IMR-90 (cell line): ENCODE data around the gene SPATA16. TPM values are rescaled to one million over a fixed set of nuclear protein-coding genes. Genes with fewer than 3 reads are reported as not detected.

ENCODE experiments used
- ATAC-seq: fragments of 200-7000 bp; cut with Tn5 transposase; 2 replicates; pipeline ENCODE4 v1.9.1; 2020; ENCODE audit warnings: low read depth, mild to moderate bottlenecking, moderate library complexity
- BruUV-seq: library from RNA; stranded (reverse); fragments of 400-500 nt; replicated peaks from 2 replicates; lab custom pipeline; 2021; lab: Mats Ljungman, UMichigan
- CTCF ChIA-PET: fragments of 300-600 bp; formaldehyde crosslinking; extraction: SDS; loops from one replicate; lab custom pipeline; 2021; ENCODE audit warnings: antibody characterized with exemption; lab: Yijun Ruan, JAX
- POLR2A ChIA-PET: fragments of 300-600 bp; sonication (Branson Sonifier 250); formaldehyde crosslinking; loops from one replicate; lab custom pipeline; 2022; ENCODE audit warnings: antibody characterized with exemption; ENCODE audit not compliant: unreplicated experiment; lab: Charles Lee
- DNase-seq: peaks from one replicate; pipeline ENCODE4 v3.0.0; 2013
- H2AFZ ChIP-seq: replicated peaks from 2 replicates; pipeline ENCODE3; 2013; ENCODE audit warnings: low read length, mild to moderate bottlenecking; ENCODE audit not compliant: poor library complexity
- H2AK5ac ChIP-seq: 2 replicates; pipeline ENCODE4 v1.6.1; 2013; ENCODE audit warnings: low read depth, low read length, inconsistent platforms
- H2AK9ac ChIP-seq: replicated peaks from 2 replicates; pipeline ENCODE3; 2013; ENCODE audit warnings: mild to moderate bottlenecking, low read depth, low read length, moderate library complexity; ENCODE audit not compliant: poor library complexity
- H2BK120ac ChIP-seq: 2 replicates; pipeline ENCODE4 v1.6.1; 2013; ENCODE audit warnings: low read depth, low read length, inconsistent platforms
- H2BK15ac ChIP-seq: 3 replicates; pipeline ENCODE4 v1.6.1; 2013; ENCODE audit warnings: low read depth, low read length, inconsistent platforms
- H2BK20ac ChIP-seq: 2 replicates; pipeline ENCODE4 v1.6.1; 2013; ENCODE audit warnings: low read depth, mild to moderate bottlenecking, inconsistent platforms, low read length, moderate library complexity
- H2BK5ac ChIP-seq: 2 replicates; pipeline ENCODE4 v1.6.1; 2013; ENCODE audit warnings: mild to moderate bottlenecking, low read depth, low read length, inconsistent platforms; ENCODE audit not compliant: poor library complexity, severe bottlenecking
- H3K14ac ChIP-seq: replicated peaks from 2 replicates; pipeline ENCODE4 v1.6.1; 2013; ENCODE audit warnings: low read depth, low read length, inconsistent platforms
- H3K18ac ChIP-seq: 2 replicates; pipeline ENCODE4 v1.6.1; 2013; ENCODE audit warnings: low read depth, low read length, control low read depth
- H3K23ac ChIP-seq: 2 replicates; pipeline ENCODE4 v1.6.1; 2013; ENCODE audit warnings: low read depth, low read length, inconsistent platforms
- H3K27ac ChIP-seq: 2 replicates; pipeline ENCODE4 v1.5.1; 2013; ENCODE audit warnings: mild to moderate bottlenecking, control low read depth, low read length; ENCODE audit not compliant: insufficient read depth
- H3K27me3 ChIP-seq: 2 replicates; pipeline ENCODE4 v1.6.1; 2013; ENCODE audit warnings: low read length; ENCODE audit not compliant: control insufficient read depth, insufficient read depth
- H3K36me3 ChIP-seq: 2 replicates; pipeline ENCODE4 v1.6.1; 2013; ENCODE audit warnings: low read length, mixed read lengths; ENCODE audit not compliant: control insufficient read depth, insufficient read depth
- H3K4ac ChIP-seq: 2 replicates; pipeline ENCODE4 v1.6.1; 2013; ENCODE audit warnings: low read depth, low read length, inconsistent platforms
- H3K4me1 ChIP-seq: 2 replicates; pipeline ENCODE4 v1.6.1; 2013; ENCODE audit warnings: low read length, mixed read lengths; ENCODE audit not compliant: control insufficient read depth, insufficient read depth
- H3K4me2 ChIP-seq: 2 replicates; pipeline ENCODE4 v1.6.1; 2013; ENCODE audit warnings: low read depth, mild to moderate bottlenecking, control low read depth, low read length, moderate library complexity
- H3K4me3 ChIP-seq: 2 replicates; pipeline ENCODE4 v1.5.1; 2013; ENCODE audit warnings: low read depth, mild to moderate bottlenecking, control low read depth, low read length, moderate library complexity; ENCODE audit not compliant: insufficient read depth
- H3K56ac ChIP-seq: 2 replicates; pipeline ENCODE4 v1.6.1; 2013; ENCODE audit warnings: low read length, inconsistent platforms; ENCODE audit not compliant: insufficient read depth; ENCODE audit errors: extremely low read depth
- H3K79me1 ChIP-seq, 2 experiments: 2 replicates each; pipeline ENCODE4 v1.6.1; 2013; ENCODE audit warnings: low read length in 2 of 2, inconsistent platforms in 1 of 2, low read depth in 1 of 2
- H3K9ac ChIP-seq: 2 replicates; pipeline ENCODE4 v1.6.1; 2013; ENCODE audit warnings: low read depth, low read length, control low read depth
- H3K9me1 ChIP-seq: 2 replicates; pipeline ENCODE4 v1.6.1; 2013; ENCODE audit warnings: low read length, inconsistent platforms; ENCODE audit not compliant: insufficient read depth
- H3K9me3 ChIP-seq: 2 replicates; pipeline ENCODE4 v1.6.1; 2013; ENCODE audit warnings: low read length; ENCODE audit not compliant: control insufficient read depth, insufficient read depth
- H4K20me1 ChIP-seq: 2 replicates; pipeline ENCODE4 v1.6.1; 2013; ENCODE audit warnings: low read length, inconsistent platforms; ENCODE audit not compliant: insufficient read depth
- H4K5ac ChIP-seq: 2 replicates; pipeline ENCODE4 v1.6.1; 2013; ENCODE audit warnings: mild to moderate bottlenecking, low read depth, low read length, control low read depth
- H4K8ac ChIP-seq, 2 experiments: 2 replicates each; pipeline ENCODE4 v1.6.1; 2013; ENCODE audit warnings: low read depth in 2 of 2, low read length in 2 of 2, control low read depth in 1 of 2, inconsistent platforms in 1 of 2
- H4K91ac ChIP-seq: 2 replicates; pipeline ENCODE4 v1.6.1; 2013; ENCODE audit warnings: low read depth, low read length, inconsistent platforms; ENCODE audit not compliant: insufficient read depth
- BHLHE40 ChIP-seq: fragments of 150-350 bp; IDR thresholded peaks from 2 replicates; pipeline ENCODE4 v1.6.1; 2016; ENCODE audit warnings: mild to moderate bottlenecking, low read depth, low read length
- CHD1 ChIP-seq: IDR thresholded peaks from 2 replicates; pipeline ENCODE4 v1.6.1; 2012; ENCODE audit warnings: low read depth, low read length, improper control_type of control experiment
- CTCF ChIP-seq: conservative IDR thresholded peaks from 2 replicates; pipeline ENCODE4 v1.5.1; 2012; ENCODE audit warnings: mild to moderate bottlenecking, low read depth, low read length, improper control_type of control experiment
- ELK1 ChIP-seq: fragments of 150-350 bp; IDR thresholded peaks from 2 replicates; pipeline ENCODE4 v1.6.1; 2016; ENCODE audit warnings: low read depth, mild to moderate bottlenecking, low read length, moderate library complexity, borderline replicate concordance
- FOS ChIP-seq: fragments of 150-350 bp; IDR thresholded peaks from 2 replicates; pipeline ENCODE4 v1.6.1; 2016; ENCODE audit warnings: low read depth, low read length
- MAFK ChIP-seq: IDR thresholded peaks from 2 replicates; pipeline ENCODE4 v1.6.1; 2012; ENCODE audit warnings: low read depth, low read length, improper control_type of control experiment
- MAZ ChIP-seq: IDR thresholded peaks from 2 replicates; pipeline ENCODE4 v1.6.1; 2012; ENCODE audit warnings: low read depth, mild to moderate bottlenecking, low read length, improper control_type of control experiment, moderate library complexity, borderline replicate concordance
- MXI1 ChIP-seq: IDR thresholded peaks from 2 replicates; pipeline ENCODE4 v1.6.1; 2012; ENCODE audit warnings: low read depth, mild to moderate bottlenecking, low read length, moderate library complexity, borderline replicate concordance
- NFE2L2 ChIP-seq: fragments of 150-350 bp; IDR thresholded peaks from 2 replicates; pipeline ENCODE4 v1.6.1; 2016; ENCODE audit warnings: low read depth, mild to moderate bottlenecking, low read length
- POLR2A ChIP-seq: IDR thresholded peaks from 2 replicates; pipeline ENCODE4 v1.6.1; 2012; ENCODE audit warnings: mild to moderate bottlenecking, low read depth, low read length
- RAD21 ChIP-seq: IDR thresholded peaks from 2 replicates; pipeline ENCODE4 v1.6.1; 2012; ENCODE audit warnings: low read length, improper control_type of control experiment
- RCOR1 ChIP-seq: IDR thresholded peaks from 2 replicates; pipeline ENCODE4 v1.6.1; 2012; ENCODE audit warnings: mild to moderate bottlenecking, low read length, improper control_type of control experiment; ENCODE audit not compliant: insufficient replicate concordance
- RFX5 ChIP-seq: IDR thresholded peaks from 2 replicates; pipeline ENCODE4 v1.8.0; 2012; ENCODE audit warnings: low read depth, mild to moderate bottlenecking, low read length, moderate library complexity
- SMC3 ChIP-seq: fragments of 150-350 bp; IDR thresholded peaks from 2 replicates; pipeline ENCODE4 v1.6.1; 2016; ENCODE audit warnings: low read depth, mild to moderate bottlenecking, antibody characterized with exemption, low read length, moderate library complexity
- USF2 ChIP-seq: fragments of 150-350 bp; IDR thresholded peaks from 2 replicates; pipeline ENCODE4 v1.6.1; 2017; ENCODE audit warnings: mild to moderate bottlenecking, antibody characterized with exemption, low read length, low read depth
- WGBS, 2 experiments: methylation state at CpG; one replicate each; pipeline versions ENCODE4 v1.1.5 to v1.1.7; 2013; ENCODE audit warnings: missing lambda C conversion rate in 2 of 2; ENCODE audit not compliant: insufficient read length in 1 of 2; ENCODE audit errors: extremely low coverage in 2 of 2; 5-methylcytosine and 5-hydroxymethylcytosine counted together
- dilution Hi-C: fragments of 300-500 bp; cut with HindIII; formaldehyde crosslinking; loops from one replicate; pipeline ENCODE4 v1.14.3; 2018; ENCODE audit warnings: low sequenced_read_pairs; ENCODE audit not compliant: unreplicated experiment
- in situ Hi-C: fragments of 300-500 bp; cut with MboI; formaldehyde crosslinking; loops from 3 replicates; pipeline ENCODE4 v1.14.3; 2019; ENCODE audit warnings: low sequenced_read_pairs, inconsistent platforms, mixed read lengths
- intact Hi-C: fragments of 100-400 bp; cut with micrococcal nuclease; formaldehyde crosslinking; loops from 2 replicates; pipeline ENCODE4 v1.10.0; 2022
- polyA plus RNA-seq, 3 experiments: library from polyadenylated mRNA; depleted of rRNA; stranded (reverse); fragments of >200 nt; gene quantifications; 2 replicates each; pipeline ENCODE4 v1.2.3, GENCODE V29; 2012; ENCODE audit warnings: low replicate concordance in 1 of 3
- total RNA-seq: library from RNA; depleted of rRNA; stranded (reverse); fragments of >200 nt; gene quantifications from 2 replicates; pipeline ENCODE4 v1.2.3, GENCODE V29; 2012

Gene SPATA16
- total and polyA plus RNA-seq, 2 of the 4 experiments (the other 2 are of a cell fraction): not detected

GRCh38 chr3:172844428-172844827, 296.6 kb downstream of the SPATA16 start:
- no peak overlapping the region for H2AK5ac ChIP-seq
- H2BK5ac ChIP-seq: no peak overlapping the region
- H4K5ac ChIP-seq: no peak overlapping the region
- no peak overlapping the region for H3K9ac ChIP-seq
- H3K36me3 ChIP-seq: no peaks in the 10 kb centered on the region
- H3K56ac ChIP-seq: no peak overlapping the region
- no peaks in the 10 kb centered on the region for H3K9me1 ChIP-seq
- H3K4me3 ChIP-seq: no peak overlapping the region
- no peaks in the 10 kb centered on the region for H3K9me3 ChIP-seq
- H3K27me3 ChIP-seq: peaks cover 7% of the 10 kb centered on the region; the same call in 1 of the 2 replicates
- ChIA-PET CTCF (interaction anchor here (0.6 kb wide), 1 partner anchor 13 kb away, joined by 3 read pairs; no protein-coding TSS in a partner anchor), POLR2A (no interaction called here)
- H3K14ac ChIP-seq: no peak overlapping the region
- H4K91ac ChIP-seq: no peak overlapping the region
- no peak overlapping the region for H2BK120ac ChIP-seq
- no peak overlapping the region for H3K4me2 ChIP-seq
- no peak overlapping the region for H3K23ac ChIP-seq
- H2AFZ ChIP-seq: no peak overlapping the region
- TF ChIP-seq CTCF (no peak), POLR2A (no peak), ELK1 (no peak), SMC3 (no peak), RCOR1 (no peak), FOS (no peak), USF2 (no peak), RAD21 (no peak), MAZ (no peak), BHLHE40 (no peak), MAFK (no peak), CHD1 (no peak), NFE2L2 (no peak), MXI1 (no peak), RFX5 (no peak)
- DNase-seq (no peak), ATAC-seq (no peak)
- no peaks in the 10 kb centered on the region for H4K20me1 ChIP-seq
- H3K79me1 ChIP-seq: no peaks in the 10 kb centered on the region
- H3K18ac ChIP-seq: no peak overlapping the region
- no peak overlapping the region for H2BK15ac ChIP-seq
- no peak overlapping the region for H2AK9ac ChIP-seq
- no peak overlapping the region for H3K4ac ChIP-seq
- intact Hi-C loops: no loop called here
- no peak overlapping the region for H4K8ac ChIP-seq
- in situ Hi-C loops: no loop called here
- no peak overlapping the region for H2BK20ac ChIP-seq
- no peaks in the 10 kb centered on the region for H3K4me1 ChIP-seq
- dilution Hi-C loops: no loop called here
- BruUV-seq: no TSS peak
- WGBS, 2 experiments: no CpG with 5 or more reads among the region's 4 CpGs
- H3K27ac ChIP-seq: no peak overlapping the region
